Epithelial cell of esophagus (primary cell): ENCODE data around the gene VWA3A.

ENCODE experiments used
- DNase-seq: peaks from one replicate; pipeline ENCODE4 v3.0.0; 2010; ENCODE audit warnings: low read depth
- H3K4me3 ChIP-seq: 2 replicates; pipeline ENCODE4 v1.5.1; 2011; ENCODE audit warnings: mild to moderate bottlenecking, low read length, control low read depth
- TF ChIP-seq, protein P1 (sequence below): IDR thresholded peaks from 2 replicates; pipeline ENCODE4 v1.5.1; 2011; ENCODE audit warnings: low read depth, mild to moderate bottlenecking, low read length, control low read depth, inconsistent platforms; ENCODE audit not compliant: insufficient read depth; ENCODE audit errors: missing control alignments

Gene VWA3A

DNA sequence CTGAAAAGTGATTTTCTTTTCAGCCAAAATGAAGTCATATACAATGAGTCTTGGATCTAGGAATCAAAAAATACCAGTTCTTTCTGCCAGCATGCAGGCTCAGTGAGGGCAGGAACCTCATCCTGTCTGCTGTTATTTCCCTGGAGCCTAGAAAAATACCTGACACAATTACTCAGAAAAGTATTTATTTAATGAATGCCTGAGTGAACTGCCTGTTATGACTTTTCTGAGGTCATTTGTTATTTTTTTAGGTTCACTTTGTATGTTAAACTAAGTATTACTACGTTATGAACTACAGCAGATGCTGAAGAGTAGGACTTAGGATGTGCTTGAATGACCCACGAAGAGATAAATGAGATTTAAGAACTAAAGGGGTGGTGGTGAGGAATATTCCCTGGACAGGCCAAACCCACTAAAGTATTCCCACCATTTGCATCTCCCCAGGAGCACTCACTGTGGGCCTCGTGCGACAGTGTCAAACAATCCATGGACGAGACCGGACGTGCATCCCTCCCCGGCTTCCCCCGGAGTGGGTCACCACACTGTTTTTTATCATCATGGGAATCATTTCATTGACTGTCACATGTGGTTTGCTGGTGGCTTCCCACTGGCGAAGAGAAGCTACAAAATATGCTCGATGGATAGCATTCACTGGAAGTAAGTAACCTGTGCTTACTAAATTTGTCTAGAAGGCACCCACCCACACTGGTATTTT lies 17.1 kb upstream of the VWA3A start:
- peak; percentile 68 for DNase-seq
- TF ChIP-seq, protein P1, sequence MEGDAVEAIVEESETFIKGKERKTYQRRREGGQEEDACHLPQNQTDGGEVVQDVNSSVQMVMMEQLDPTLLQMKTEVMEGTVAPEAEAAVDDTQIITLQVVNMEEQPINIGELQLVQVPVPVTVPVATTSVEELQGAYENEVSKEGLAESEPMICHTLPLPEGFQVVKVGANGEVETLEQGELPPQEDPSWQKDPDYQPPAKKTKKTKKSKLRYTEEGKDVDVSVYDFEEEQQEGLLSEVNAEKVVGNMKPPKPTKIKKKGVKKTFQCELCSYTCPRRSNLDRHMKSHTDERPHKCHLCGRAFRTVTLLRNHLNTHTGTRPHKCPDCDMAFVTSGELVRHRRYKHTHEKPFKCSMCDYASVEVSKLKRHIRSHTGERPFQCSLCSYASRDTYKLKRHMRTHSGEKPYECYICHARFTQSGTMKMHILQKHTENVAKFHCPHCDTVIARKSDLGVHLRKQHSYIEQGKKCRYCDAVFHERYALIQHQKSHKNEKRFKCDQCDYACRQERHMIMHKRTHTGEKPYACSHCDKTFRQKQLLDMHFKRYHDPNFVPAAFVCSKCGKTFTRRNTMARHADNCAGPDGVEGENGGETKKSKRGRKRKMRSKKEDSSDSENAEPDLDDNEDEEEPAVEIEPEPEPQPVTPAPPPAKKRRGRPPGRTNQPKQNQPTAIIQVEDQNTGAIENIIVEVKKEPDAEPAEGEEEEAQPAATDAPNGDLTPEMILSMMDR: no peak
- H3K4me3 ChIP-seq: no peak overlapping the region

DNA sequence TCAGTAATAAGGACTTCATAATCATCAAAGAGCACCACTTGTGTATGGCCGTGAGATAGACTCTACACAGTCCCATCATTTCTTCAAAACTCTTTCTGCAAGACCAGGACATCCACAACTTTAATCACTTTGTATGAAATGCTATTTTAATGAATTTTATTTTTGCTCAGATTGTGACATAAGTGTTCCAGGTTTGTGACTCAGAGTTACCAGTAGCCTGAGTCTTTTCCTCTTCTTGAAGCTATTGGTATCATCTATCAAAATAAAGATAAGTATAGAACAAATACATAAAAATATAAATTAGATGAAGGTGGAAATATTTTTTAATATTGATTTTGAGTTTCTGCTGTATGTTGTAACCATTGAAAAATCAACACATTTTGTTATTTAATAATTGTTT lies 16.6 kb upstream of the VWA3A start:
- TF ChIP-seq, protein P1: no peak
- DNase-seq: peak; percentile 30
- H3K4me3 ChIP-seq: no peak overlapping the region

DNA sequence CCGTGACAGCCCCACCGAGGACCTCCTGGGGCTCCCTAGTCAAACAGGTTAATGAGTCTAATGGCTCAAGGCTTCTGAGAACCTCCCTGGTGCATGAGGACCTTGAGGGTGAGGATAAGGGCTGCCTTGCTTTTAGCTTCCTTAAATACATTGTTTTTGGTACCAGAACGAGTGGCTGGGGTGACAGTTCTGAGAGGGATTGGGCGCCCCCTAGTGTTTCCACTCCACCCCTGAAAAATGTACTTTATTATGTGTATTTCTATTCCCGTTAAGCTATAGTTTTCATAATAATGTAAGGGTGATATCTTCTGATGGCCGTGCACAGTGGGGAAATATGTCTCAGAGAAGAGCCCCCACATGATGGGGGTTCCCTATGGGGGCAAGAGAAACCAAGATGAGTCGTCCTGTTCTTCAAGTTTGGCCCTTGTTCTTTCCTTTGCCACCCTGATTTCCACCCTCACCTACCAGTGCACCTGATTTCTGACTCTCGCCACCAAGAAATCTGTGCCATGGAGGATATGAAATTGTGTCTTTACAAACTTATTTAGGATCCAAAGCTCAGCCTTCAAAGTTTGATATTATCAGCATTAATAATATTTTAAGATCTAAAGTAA lies 14.5 kb upstream of the VWA3A start:
- peak; percentile 67 for DNase-seq
- no peak overlapping the region for H3K4me3 ChIP-seq
- TF ChIP-seq, protein P1: peak; percentile 80

DNA sequence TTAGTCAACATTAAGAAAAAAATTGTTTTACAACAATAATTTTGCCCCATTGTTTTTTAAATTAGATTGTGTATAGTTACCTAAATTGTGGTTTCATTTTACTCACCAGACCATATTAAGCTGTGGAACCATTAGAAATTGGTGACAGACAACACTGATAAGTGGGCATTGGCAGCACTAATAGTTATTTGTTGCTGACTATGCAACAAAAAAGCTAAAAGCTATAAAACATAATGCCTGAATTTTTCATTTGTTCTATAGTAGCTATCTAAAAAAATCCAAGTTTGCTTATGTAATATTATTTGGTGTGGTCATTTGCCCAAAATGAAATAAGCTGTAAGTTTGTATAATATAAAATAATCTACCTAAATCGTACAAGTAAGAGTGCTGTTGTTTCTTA lies 13.7 kb upstream of the VWA3A start:
- DNase-seq: no peak
- TF ChIP-seq, protein P1: no peak
- no peak overlapping the region for H3K4me3 ChIP-seq

DNA sequence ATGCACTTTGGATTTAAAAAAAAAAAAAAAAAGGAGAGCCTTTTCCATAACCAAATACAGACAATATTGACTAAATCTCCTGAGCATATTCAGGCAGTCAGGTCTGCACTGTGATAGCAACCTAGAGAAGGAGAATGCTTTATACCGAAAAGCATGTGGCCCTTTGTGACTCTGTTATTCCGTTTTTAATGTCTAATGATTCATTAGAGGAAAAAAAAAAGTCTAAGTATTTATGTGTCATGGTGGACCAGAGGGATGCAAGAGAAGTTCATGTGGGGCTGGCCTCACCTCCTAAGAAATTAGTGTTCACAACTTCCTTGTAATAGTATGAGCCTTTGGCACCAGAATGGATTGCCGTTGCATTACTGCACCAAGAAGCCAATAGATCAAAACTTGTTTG lies 11.3 kb upstream of the VWA3A start:
- DNase-seq: no peak
- TF ChIP-seq, protein P1: no peak
- H3K4me3 ChIP-seq: no peak overlapping the region

DNA sequence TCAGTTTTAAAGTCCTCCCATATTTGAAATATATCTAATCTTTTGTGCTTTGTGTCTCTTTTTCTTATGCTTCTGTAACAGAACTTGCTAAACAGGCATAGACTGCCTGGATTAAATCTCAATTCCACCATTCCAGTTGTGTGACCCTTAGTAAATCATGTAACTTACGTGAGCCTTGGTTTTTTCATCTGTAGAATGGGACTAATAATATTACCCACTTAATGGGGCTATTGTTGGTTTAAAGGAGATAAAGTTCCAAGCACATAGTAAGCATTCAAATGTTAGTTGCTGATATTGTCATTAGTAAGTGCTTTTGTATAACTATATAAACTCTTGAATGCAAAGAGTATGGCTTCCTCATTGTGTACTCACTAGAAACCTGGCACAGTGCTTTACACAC lies 5.9 kb upstream of the VWA3A start:
- TF ChIP-seq, protein P1: no peak
- no peak for DNase-seq
- no peak overlapping the region for H3K4me3 ChIP-seq

DNA sequence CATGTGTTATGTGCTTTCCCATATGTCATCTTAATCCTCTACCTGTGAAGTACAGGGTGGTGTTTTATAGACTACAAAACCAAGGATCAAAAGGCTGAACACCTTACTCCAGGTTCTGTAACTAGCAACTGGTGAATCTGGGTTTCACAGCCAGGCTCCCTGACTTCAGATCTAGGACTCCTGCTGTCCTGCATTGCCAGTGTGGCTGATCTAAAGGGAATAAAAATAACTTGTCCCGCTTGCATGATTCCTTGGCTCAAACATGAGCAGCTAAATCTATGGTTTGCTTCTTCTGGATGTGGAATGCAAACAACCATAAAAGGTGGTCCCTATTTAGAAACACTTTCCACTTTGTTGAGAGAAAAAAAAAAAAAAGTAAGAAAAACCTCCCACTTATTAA lies 3.7 kb upstream of the VWA3A start:
- no peak for DNase-seq
- no peak overlapping the region for H3K4me3 ChIP-seq
- TF ChIP-seq, protein P1: no peak
